Measurements from ENCODE around the gene SEPTIN10.

The SEPTIN10 gene

DNA sequence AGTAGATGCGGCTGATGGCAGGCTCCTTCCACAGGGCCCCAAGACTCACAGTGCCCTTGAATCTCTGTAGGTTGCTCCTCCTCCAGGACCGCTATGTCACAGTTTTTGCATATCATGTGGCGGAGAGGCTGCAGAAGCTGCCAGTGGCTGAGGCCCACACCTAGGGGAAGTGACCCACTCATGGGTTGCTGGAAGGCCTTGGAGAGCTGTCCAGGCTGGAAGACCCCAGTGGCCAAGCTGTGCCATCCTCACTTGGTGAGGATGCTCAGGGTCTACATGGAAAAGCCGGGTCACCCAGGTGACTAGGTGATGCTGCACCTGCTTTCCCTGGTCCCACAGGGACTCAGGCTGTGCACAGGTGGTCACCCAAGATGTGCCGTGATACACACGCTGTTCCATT lies 90.6 kb downstream of the SEPTIN10 start:
- DNase-seq (ENCODE audit: low spot score): no peak

DNA sequence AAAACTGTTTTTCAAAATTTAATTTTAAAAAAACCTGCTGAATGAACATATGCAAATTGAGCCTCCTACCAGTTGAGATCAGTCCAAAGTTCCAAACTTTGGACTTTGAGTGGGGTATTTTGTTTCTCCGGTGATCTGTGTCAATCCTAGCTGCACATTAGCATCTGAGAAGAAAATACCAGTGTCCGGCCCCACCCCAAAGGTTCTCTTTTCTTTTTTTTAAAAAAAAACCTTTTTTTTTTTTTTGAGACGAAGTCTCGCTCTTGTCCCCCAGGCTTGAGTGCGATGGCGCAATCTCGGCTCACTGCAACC lies 91.7 kb downstream of the SEPTIN10 start:
- DNase-seq (ENCODE audit: low spot score): no peak

DNA sequence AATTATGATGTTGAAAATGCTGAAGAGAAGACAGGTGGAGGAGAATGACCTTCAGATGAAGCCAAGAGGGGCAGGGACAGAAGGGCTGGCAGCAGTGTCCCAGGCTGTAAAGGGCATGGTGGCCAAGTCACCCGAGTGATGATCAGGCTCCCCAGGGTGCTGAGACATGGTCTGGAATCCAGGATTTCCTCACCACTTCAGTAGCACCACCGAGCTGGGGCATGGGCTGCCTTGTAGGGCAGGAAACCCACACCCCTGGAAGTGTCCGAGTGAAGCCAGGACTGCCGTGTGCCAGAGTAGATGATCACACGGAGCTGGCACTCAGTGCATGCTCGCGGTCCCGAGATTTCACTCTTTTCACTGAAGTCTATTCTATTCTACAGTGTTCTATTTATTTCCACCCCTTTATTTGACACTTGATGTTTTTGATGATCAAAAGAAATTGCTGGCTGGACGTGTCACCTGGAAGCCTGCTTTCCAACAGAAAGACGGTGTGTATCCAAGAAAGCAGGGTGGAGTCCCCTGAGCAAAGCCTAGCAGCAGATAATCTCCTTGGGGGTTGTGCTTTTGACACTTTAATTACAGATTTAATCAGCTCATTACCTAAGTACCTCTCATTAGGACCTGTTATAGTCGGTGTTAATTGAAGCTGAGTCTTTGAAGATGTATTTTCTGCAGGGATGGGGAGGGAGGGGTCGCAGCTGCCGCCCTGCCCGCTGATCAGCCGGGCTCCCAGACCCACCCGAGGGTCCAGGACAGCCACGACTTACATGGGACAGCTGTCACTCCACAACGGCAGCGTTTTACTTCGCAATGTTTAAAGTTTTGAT lies 92.3 kb downstream of the SEPTIN10 start:
- no peak for DNase-seq (ENCODE audit: low spot score)

DNA sequence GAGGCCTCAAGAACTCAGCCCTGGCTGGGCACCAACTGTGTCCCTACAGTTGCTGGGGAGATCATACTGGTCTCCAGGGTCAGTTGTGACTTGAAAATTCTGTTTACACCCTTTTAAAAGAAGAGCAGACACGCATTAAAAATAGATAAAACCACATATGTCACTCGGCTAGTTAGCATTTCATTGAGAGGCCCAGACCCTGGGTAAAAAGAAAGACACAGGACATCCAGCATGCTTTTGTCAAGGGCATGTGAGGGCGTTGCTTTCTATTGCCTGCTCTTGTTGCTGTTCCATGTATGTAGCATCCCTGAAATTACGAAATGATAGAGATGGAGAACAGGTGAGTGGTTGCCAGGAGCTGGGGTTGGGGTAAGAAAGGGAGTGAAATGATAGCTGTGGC lies 94.3 kb downstream of the SEPTIN10 start:
- DNase-seq (ENCODE audit: low spot score): no peak

DNA sequence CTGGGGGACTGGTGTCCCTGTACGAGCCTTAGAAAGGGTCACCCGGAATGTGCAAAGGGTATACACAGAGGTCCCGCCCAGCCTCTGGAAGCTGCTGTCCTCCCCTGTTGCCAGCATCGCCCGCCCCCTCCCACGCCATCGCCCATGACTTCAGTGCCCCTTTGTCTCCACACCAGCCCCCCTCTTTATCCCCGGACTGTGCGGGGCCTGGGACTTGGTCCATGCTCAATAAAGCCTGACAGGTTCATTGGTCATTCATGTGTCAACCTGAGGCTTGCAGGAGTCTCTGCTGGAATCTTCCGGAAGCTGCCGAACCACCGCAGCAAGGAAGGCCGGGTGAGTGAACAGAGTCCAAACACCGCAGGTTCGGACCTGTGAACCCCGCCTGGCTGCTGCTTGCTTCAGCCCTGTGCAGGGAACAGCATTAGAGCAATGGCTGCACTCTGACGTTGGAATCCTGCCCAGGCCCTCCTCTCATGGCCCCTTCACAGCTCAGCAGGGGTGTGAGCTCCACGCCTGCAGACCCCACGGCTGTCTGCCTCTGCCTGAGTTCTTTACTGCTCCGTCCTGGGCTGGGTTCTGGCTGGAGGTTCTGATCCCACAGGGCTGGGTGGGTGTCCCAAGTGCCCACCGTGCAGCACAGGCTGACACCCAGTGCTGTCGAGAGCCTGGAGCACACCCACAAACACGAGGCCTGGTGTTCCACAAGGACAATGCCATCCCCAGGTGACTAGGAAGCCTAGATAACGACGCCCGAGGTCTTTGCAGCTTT lies 96.5 kb downstream of the SEPTIN10 start:
- no peak for DNase-seq (ENCODE audit: low spot score)

DNA sequence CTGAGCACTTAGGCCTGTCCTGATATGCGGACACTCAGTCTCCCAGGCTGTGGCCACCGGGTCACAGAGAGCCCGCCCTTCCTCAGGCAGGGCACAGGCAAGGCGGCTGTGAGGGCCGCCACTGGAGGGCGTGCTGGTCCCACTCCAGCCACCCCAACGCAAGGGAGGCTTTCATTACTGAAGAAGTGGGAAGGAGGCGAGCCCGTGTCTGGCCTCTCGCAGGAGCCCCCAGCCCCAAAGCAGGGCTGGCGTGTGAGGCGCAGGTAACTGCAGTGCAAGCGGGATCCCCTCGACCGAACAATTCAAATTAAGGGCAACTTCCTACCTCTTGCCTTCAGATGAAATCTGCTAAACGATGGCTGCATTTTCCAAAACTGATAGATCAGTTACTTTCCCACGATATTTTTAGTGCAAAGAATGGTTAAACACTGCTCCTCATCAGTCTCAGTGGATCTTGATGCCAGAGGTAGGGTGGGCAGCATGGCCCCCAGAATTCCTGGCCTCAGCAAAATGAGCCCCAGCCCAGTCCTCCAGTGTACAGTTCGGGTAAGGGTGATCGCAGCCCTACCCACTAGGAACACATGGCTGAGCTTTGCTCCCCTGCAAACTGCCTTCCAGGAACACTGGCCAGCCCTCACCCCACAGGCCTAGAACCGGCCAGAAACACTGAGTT lies 97.2 kb downstream of the SEPTIN10 start:
- DNase-seq (ENCODE audit: low spot score): peak; percentile 7

DNA sequence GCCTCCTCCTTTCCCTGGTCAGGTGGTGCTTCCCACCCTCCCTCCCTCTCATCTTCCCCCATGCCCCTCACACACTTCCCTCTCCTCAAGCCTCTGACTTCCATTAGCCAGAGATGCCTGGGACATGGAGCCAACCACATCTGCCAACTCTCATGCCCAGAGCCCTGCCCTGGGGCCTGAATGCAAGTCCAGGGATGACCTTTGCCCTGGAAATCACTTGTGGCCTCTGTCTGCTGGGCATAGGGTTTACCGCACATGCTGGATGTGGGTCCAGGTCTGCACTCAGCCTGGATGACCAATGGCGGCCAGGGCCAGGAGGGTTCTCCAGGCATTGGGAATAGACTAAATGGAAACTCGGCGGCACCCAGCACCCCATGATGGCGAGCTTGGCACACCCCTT lies 98.9 kb downstream of the SEPTIN10 start:
- DNase-seq (ENCODE audit: low spot score): no peak

DNA sequence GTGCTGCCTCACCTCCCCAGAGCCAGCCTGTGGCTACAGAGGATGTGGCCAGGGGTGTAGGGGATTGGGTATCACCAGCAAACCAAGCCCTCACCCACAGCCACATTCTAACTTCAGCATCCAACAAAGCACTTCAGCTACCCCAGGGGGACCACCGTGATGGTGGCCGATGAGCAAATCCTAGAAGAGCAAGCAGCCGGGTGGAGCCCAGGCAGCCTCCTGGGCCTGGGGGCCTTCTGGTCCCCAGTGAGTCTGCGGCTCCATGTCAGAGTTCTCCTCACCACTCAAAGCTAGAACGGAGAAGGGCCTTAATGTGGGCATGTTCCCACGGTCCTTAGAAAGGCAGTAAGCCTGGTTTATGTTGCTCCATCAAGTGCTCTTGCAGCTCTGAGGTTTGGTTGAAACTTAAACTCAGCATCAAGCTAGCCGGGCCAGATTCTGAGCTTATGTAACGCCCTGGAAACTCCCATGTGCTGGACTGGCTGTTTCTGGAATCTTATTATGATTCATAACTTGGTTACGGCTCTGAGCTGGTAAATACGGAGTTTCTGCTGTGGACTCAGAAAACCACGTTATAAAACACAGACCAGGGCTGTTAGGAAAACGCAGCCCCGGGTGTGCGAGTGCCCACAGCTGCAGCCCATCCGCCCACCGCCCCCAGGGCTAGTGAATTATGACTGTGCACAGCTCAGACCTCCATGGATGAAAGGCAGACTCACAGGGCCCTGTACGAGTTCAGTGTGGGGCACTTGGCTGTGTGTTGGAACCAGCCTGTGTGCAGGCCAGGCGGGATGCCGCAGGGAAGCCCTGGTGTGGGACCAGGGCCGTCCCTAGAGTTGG lies 99.8 kb downstream of the SEPTIN10 start:
- peak; percentile 77 for DNase-seq (ENCODE audit: low spot score)

DNA sequence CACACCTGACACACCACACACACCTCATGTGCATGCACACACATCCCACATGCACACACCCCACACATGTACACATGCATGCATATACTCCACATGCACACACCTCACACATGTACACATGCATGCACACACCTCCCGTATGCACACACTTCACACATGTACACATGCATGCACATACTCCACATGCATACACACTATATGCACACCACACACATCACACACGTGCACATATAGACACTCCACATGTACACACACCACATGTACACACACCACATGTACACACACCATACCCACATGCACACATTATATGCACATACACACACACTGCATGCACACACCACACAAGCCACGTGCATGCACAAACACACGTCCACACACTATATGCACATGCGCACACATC lies 100.5 kb downstream of the SEPTIN10 start:
- DNase-seq (ENCODE audit: low spot score): no peak

DNA sequence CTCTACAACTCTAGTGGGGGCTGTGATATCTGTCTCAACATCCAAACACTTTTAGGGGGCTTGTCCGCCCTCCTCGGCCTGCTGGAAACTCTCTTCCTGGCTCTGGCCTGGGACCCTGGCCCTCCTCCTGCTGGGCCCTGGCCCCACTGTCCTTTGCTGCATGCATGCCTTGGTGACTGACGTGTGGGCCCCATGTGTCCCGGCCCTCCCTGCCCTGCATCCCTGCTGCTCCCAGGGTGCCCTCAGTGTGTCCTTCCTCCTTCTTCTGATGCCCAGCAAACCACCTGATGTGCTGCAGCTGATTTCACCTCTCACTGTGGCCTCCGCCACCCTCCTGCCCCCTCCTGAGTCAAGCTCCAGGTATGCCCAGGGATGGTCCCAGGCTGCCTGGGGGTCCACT lies 101.7 kb downstream of the SEPTIN10 start:
- no peak for DNase-seq (ENCODE audit: low spot score)

DNA sequence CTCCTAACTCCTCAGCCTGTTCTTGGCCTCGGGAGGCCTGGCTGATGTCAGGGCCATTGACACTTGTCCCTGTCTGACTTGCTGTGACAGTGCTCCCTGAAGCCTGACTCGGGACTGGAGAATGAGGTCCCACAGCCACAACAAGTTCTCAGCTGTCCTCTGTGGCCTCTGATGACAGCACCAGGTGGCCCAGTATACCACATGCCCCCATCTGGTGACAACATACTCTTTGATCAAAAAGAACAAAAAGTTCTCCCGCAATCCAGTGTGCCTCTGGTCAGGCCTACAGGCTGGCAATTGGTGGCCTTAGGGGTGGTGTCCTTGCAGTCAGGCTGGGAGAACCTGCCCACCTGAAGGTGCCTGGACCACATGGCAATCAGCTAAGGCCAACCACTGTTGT lies 102.6 kb downstream of the SEPTIN10 start:
- no peak for DNase-seq (ENCODE audit: low spot score)

DNA sequence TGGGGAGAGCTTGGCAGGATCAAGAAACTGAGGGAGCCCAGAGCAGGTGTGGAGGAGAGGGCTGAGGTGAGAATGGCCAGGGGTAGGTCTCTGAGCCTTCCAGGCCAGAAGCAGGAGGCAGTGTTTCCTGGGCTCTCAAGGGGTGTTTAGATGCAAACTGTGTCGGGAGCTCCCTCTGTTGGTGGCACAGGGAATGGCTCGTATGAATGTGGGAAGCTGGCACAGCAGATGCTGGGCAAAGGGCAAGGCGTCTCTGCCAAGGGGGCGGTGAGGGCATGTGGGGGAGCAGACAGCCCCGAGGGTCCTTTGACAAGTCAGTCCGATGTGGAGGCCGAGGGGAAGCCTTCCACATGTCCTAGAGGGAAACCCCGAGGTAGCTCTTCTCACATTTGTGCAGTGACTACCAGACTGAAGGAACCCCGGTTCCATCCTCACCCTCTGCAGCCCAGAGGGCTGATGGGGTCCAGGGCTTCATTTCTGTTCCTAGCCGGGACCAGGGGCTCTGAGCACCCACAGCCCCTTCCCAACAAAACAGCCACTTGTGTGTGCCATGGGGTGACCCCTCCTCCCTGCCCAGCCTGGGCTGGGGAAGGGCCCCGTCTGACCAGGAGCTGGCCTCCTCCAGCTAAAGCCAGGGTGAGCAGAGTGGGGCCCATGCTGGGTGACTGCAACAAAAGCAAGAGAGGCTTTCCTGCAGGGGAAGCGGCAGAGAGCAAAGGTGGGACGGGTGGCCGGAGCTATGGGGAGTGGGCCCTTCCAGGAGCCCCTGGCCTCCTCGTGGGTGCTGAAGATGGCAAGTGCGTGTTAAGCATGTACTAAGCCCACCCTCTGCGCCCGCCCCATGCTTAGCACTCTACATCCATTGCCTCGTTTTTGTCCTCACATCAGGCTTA lies 103.4 kb downstream of the SEPTIN10 start:
- peak; percentile 76 for DNase-seq (ENCODE audit: low spot score)

DNA sequence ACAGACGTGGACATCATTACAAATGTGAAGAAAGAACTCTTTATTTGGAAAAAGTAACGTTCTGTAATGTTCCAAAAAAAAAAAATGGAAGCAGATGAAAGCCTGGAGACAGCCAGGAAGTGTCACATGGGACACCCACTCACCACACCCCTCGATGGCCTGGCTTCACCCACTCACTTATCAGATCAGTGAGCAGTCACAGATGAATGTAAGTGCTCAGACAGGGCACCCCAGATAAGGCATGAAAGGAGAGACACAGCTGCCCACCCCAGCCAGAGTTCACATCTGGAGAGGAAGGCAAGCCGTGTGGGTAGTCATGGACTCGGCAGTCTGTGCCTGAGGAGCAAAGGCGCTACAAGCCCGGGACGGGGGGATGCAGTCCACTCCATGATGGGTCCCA lies 105.2 kb downstream of the SEPTIN10 start:
- no peak for DNase-seq (ENCODE audit: low spot score)

DNA sequence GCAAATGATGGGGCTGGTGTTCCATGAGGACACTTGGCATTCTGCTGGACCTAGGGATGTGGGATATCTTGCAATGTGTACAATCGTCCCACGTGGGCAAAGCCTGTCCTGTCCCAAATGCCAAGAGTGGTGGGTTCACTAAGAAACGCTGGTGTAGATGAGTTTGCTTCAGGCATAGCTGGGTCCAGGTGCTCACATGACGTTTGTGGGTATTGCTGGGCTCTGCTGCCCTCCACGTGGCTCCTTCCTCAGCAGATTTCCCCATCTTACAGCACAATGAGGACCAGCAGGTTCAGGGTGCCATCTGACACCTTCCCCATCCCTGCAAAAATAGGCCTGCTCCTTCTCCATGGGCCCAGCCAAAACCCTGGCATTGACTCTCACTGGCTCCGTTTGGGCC lies 105.9 kb downstream of the SEPTIN10 start:
- no peak for DNase-seq (ENCODE audit: low spot score)

DNA sequence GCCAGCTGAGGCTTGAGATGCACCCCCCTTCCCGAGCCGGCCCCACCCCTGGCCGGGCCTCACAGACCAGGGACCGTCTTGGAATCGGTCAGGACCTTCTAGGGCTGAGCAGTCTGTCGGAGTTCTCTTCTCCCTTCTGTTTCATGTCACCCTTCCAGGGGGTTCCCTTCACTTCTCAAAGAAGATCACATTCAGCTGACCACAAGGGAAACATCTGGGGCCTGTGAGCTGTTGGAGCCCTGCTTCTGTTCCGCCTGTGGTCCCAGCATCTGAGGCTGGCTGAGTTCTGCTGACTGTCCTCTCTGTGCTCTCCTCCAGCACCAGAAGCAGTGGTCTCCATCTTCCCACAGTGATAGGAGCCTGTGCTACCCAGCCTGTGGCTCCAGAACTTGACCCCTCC lies 106.5 kb downstream of the SEPTIN10 start:
- DNase-seq (ENCODE audit: low spot score): no peak

DNA sequence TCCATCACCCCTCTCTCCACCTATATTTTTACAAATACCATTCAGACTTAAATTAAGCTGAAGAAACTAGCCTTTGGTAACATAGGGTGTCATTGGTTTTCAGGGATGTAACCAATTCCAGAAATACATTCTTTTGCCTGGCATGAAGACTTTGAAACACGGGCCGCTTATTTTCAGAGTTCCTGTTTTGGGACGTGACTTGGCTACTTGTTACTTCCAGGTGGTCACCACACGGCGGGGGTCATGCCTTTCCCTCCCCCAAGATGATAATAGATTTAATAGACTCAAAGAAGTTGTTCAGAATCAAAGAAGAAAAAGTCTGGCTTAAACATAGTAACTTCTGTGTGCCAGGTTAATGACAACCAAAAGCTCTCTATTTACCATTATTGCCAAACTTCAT lies 110.6 kb downstream of the SEPTIN10 start:
- no peak for DNase-seq (ENCODE audit: low spot score)

DNA sequence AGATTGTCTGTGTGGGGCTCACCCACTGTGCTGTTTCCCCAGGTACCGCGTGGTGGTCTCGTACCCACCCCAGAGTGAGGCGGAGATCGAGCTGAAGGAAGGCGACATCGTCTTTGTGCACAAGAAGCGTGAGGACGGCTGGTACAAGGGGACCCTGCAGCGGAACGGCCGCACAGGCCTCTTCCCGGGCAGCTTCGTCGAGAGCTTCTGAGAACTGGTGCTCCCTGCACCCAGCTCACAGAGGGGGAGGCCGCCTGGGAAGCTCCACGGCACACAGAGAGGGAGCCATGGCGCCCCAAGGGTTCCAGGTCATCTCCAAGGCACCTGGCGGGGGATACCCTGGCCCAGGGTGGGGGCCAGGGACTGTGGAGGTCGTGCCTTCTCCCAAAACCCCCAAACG lies 112.3 kb downstream of the SEPTIN10 start:
- DNase-seq (ENCODE audit: low spot score): no peak

DNA sequence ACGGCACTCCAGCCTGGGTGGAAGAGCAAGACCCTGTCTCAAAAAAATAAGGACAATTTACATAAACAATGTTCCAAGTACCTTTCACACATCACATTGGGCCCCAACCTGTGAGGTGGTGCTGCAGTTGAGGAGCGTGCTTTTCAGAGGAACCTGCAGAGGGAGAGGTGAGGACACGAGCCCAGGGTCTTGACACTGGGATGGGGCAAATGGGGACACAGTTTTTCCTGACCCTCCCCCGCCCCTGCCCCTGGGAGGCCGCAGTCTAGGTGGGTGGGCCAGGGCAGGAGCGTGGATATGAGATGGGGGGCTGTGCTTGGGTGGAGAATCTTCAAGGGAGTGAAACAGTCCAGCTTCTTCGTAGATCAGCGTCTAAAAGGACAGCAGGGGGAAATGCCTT lies 112.9 kb downstream of the SEPTIN10 start:
- no peak for DNase-seq (ENCODE audit: low spot score)

DNA sequence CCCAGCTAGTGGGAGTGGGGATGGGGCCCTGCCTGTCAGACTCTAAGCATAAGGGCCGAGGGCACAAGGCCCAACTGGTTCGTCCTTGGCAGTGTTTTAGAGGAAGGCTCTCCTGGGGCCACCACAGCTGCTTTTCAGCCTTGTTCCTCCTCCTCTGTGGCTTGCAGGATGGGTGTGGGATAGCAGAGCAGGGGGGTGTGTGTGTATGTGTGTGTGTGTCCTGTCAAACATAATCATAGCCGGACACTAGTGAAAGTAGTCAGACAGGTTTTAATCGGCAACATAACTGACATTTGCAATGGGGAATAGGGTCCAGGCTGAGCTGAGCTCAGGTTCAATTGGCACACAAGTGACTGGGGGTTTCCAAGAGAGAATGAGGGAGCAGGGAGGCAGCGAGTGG lies 114.2 kb downstream of the SEPTIN10 start:
- DNase-seq (ENCODE audit: low spot score): no peak

DNA sequence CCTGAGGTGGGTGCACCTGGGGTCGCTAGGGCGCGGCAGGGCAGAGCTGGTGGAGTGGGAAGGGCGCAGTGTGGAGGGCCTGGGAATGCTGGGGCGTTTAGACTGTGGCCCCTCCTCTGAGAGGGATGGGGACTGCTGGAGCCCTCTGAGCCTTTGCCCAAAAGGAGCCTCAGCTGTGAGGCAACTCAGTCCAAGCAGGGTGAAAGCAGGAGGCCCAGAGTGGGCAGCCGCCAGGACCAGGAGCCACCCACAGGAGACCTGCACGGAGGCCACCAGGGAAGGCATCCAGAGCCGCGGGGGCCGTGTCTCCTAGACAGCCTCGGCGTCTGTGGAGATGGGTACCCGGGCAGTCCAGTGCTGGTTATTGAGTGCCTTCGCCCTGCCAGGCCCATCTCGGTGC lies 114.9 kb downstream of the SEPTIN10 start:
- no peak for DNase-seq (ENCODE audit: low spot score)

Data from activated CD4-positive, alpha-beta T cell treated with anti-CD3 and anti-CD28 coated beads, Interleukin-2, Interleukin-4, amounts not matched to agents 100 ng/mL and 50 ng/mL, durations not matched to agents 16 hours and 8 hours (primary cell).